Activated B cell treated with CpG ODN at 0.5 μM for 24 hours (primary cell): ENCODE data around the gene COL1A1. TPM values are rescaled to one million over a fixed set of nuclear protein-coding genes. Genes with fewer than 3 reads are reported as not detected.

ENCODE experiments used
- ATAC-seq: fragments of 200-7000 bp; cut with Tn5 transposase; one replicate; pipeline ENCODE4 v1.10.0; 2021; ENCODE audit warnings: low read depth, mild to moderate bottlenecking, moderate library complexity
- CTCF ChIA-PET: fragments of 350-600 bp; sonication (Branson Sonifier 250); formaldehyde crosslinking; loops from one replicate; lab custom pipeline; 2021; ENCODE audit warnings: antibody characterized with exemption; lab: Charles Lee
- POLR2A ChIA-PET: fragments of 350-600 bp; sonication (Branson Sonifier 250); formaldehyde crosslinking; loops from one replicate; lab custom pipeline; 2021; ENCODE audit warnings: antibody characterized with exemption; lab: Charles Lee
- DNase-seq: peaks from one replicate; pipeline ENCODE4 v3.0.0; 2022
- H3K27ac Mint-ChIP-seq: one replicate; pipeline ENCODE4 v1.8.0; 2020; ENCODE audit warnings: mixed read lengths
- H3K27me3 Mint-ChIP-seq: one replicate; pipeline ENCODE4 v1.8.0; 2021; ENCODE audit warnings: mixed read lengths
- H3K36me3 Mint-ChIP-seq: one replicate; pipeline ENCODE4 v1.8.0; 2021; ENCODE audit warnings: low read depth, mixed read lengths
- H3K4me1 Mint-ChIP-seq: one replicate; pipeline ENCODE4 v1.8.0; 2021; ENCODE audit warnings: mixed read lengths
- H3K4me3 Mint-ChIP-seq: one replicate; pipeline ENCODE4 v1.8.0; 2020; ENCODE audit warnings: mild to moderate bottlenecking, mixed read lengths
- H3K9me3 Mint-ChIP-seq: one replicate; pipeline ENCODE4 v1.8.0; 2020; ENCODE audit warnings: mixed read lengths
- intact Hi-C: fragments of 100-400 bp; cut with micrococcal nuclease; formaldehyde crosslinking; loops from one replicate; pipeline ENCODE4 v1.15.1; 2024
- total RNA-seq: library from RNA; stranded (reverse); gene quantifications from 2 replicates; pipeline ENCODE4 v1.2.3, GENCODE V29; 2022
- TF ChIP-seq, protein P1 (sequence below): fragments of 200-600 bp; IDR thresholded peaks from one replicate; pipeline ENCODE4 v1.8.0; 2022; ENCODE audit warnings: antibody characterized with exemption, mild to moderate bottlenecking

The COL1A1 gene
- total RNA-seq, 1 donor from 2014 or later, result 9.2 TPM

DNA sequence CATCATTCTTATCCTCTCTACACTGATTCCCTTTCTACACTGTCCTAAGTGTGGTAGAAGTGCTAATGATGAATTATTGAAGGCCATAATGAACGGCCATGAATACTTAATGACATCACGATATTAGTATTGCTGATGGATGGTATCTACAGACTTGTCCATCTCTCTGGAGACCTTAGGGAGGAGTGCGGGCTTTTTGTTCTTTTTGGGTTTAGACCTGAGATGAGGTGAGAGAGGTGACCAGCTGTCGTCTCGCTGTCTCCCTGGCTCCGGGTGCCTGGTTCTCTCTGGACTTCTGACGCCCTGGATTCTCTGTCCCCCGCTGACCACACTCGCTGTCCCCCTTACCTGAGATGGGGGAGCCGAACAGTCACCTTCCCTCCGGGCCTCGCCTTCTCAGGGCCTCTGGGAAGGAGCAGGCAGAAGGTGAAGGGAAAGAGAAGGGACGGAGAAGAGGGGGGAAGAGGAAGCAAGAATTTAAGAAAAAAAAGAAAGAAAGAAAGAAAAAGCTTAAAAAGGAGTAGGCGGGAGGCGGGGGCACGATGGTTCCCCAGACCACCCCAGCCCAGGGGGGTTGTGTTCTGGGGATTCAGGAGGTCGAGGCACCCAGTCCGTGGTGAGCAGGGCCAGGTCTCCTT is 18.5 kb downstream of the COL1A1 start:
- ATAC-seq (no peak), DNase-seq (no peak)
- intact Hi-C loops, result no loop called here
- no peaks in the 10 kb centered on the region for H3K9me3 Mint-ChIP-seq
- TF ChIP-seq, protein P1, sequence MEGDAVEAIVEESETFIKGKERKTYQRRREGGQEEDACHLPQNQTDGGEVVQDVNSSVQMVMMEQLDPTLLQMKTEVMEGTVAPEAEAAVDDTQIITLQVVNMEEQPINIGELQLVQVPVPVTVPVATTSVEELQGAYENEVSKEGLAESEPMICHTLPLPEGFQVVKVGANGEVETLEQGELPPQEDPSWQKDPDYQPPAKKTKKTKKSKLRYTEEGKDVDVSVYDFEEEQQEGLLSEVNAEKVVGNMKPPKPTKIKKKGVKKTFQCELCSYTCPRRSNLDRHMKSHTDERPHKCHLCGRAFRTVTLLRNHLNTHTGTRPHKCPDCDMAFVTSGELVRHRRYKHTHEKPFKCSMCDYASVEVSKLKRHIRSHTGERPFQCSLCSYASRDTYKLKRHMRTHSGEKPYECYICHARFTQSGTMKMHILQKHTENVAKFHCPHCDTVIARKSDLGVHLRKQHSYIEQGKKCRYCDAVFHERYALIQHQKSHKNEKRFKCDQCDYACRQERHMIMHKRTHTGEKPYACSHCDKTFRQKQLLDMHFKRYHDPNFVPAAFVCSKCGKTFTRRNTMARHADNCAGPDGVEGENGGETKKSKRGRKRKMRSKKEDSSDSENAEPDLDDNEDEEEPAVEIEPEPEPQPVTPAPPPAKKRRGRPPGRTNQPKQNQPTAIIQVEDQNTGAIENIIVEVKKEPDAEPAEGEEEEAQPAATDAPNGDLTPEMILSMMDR, result no peak
- CTCF ChIA-PET, result no interaction called here
- H3K4me3 Mint-ChIP-seq, result no peak overlapping the region
- H3K27ac Mint-ChIP-seq, result peak overlapping the region; percentile 41
- POLR2A ChIA-PET, result no interaction called here
- no peaks in the 10 kb centered on the region for H3K27me3 Mint-ChIP-seq
- peaks cover 10% of the 10 kb centered on the region for H3K36me3 Mint-ChIP-seq
- peaks cover 50% of the 10 kb centered on the region for H3K4me1 Mint-ChIP-seq

GRCh38 chr17:50181591-50182560 is 19.6 kb downstream of the COL1A1 start:
- no peak for ATAC-seq
- Mint-ChIP-seq H3K4me3 (no peak overlapping the region), H3K36me3 (peaks cover 8% of the 10 kb centered on the region), H3K4me1 (peaks cover 50% of the 10 kb centered on the region), H3K27me3 (no peaks in the 10 kb centered on the region), H3K27ac (peak overlapping the region; percentile 2), H3K9me3 (no peaks in the 10 kb centered on the region)
- TF ChIP-seq, protein P1, result no peak
- DNase-seq, result no peak
- POLR2A ChIA-PET, result interaction anchor here (1.1 kb wide), 1 partner anchor 19 kb away, joined by 3 read pairs; no protein-coding TSS in a partner anchor
- CTCF ChIA-PET, result interaction anchor here (1.0 to 1.1 kb wide), 2 partner anchors 12 to 87 kb away, joined by 3 to 4 read pairs; no protein-coding TSS in a partner anchor
- intact Hi-C loops, result no loop called here

DNA sequence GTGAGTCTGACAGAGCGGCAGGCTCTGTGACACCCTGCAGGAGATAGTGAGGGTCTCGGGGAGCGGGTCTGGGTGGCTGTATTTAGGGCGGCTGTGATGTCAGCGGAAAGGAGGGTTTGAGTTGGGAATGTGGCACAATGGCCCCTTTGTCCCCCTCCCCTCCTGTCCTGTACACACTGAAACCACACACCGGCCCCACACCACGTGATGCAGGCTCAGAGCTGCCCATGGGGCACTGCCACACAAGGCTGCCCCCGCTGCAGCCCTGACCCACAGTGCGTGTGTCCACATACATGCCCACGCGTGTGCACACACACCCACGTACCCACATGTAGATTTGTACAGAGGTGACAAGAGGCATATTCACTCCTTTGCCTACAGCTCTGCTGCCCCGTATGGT is 20.3 kb downstream of the COL1A1 start:
- peaks cover 5% of the 10 kb centered on the region for H3K36me3 Mint-ChIP-seq
- CTCF ChIA-PET, result interaction anchor here (0.9 to 1.1 kb wide), 3 partner anchors 11 to 87 kb away, joined by 3 to 4 read pairs (median 3); no protein-coding TSS in a partner anchor
- no peak for DNase-seq
- TF ChIP-seq, protein P1, result no peak
- H3K4me3 Mint-ChIP-seq, result no peak overlapping the region
- H3K9me3 Mint-ChIP-seq, result no peaks in the 10 kb centered on the region
- intact Hi-C loops, result no loop called here
- no peak for ATAC-seq
- POLR2A ChIA-PET, result interaction anchor here (1.1 kb wide), 1 partner anchor 18 kb away, joined by 3 read pairs; no protein-coding TSS in a partner anchor
- H3K4me1 Mint-ChIP-seq, result peaks cover 47% of the 10 kb centered on the region
- H3K27me3 Mint-ChIP-seq, result no peaks in the 10 kb centered on the region
- no peak overlapping the region for H3K27ac Mint-ChIP-seq

GRCh38 chr17:50180620-50181019 is 20.8 kb downstream of the COL1A1 start:
- DNase-seq (no peak), ATAC-seq (no peak)
- TF ChIP-seq, protein P1, result no peak
- H3K36me3 Mint-ChIP-seq, result peaks cover 5% of the 10 kb centered on the region
- CTCF ChIA-PET, result interaction anchor here (0.9 kb wide), 1 partner anchor 11 kb away, joined by 3 read pairs; no protein-coding TSS in a partner anchor
- H3K4me1 Mint-ChIP-seq, result peaks cover 42% of the 10 kb centered on the region
- no peak overlapping the region for H3K4me3 Mint-ChIP-seq
- POLR2A ChIA-PET, result interaction anchor here (0.6 kb wide), 1 partner anchor 345 kb away, joined by 3 read pairs; no protein-coding TSS in a partner anchor
- intact Hi-C loops, result no loop called here
- no peak overlapping the region for H3K27ac Mint-ChIP-seq
- no peaks in the 10 kb centered on the region for H3K27me3 Mint-ChIP-seq
- H3K9me3 Mint-ChIP-seq, result no peaks in the 10 kb centered on the region
